Ishikawa (cell line): ENCODE results near the gene PDK1.

Source experiments
- CEBPB ChIP-seq: IDR thresholded peaks from 2 replicates; pipeline ENCODE4 v1.6.1; 2012
- CREB1 ChIP-seq: IDR thresholded peaks from 2 replicates; pipeline ENCODE4 v1.6.1; 2012; ENCODE audit warnings: low read depth
- EGR1 ChIP-seq: IDR thresholded peaks from 2 replicates; pipeline ENCODE4 v1.6.1; 2012
- EP300 ChIP-seq: IDR thresholded peaks from 2 replicates; pipeline ENCODE4 v1.6.1; 2012; ENCODE audit warnings: borderline replicate concordance
- FOXM1 ChIP-seq: IDR thresholded peaks from 2 replicates; pipeline ENCODE4 v1.6.1; 2012; ENCODE audit warnings: low read depth, borderline replicate concordance
- MAX ChIP-seq: IDR thresholded peaks from 2 replicates; pipeline ENCODE4 v1.6.1; 2012
- NFIC ChIP-seq: IDR thresholded peaks from 2 replicates; pipeline ENCODE4 v1.6.1; 2012
- RAD21 ChIP-seq: IDR thresholded peaks from 2 replicates; pipeline ENCODE4 v1.6.1; 2012; ENCODE audit warnings: low read depth
- REST ChIP-seq: IDR thresholded peaks from 2 replicates; pipeline ENCODE4 v1.6.1; 2012; ENCODE audit warnings: low read depth, mild to moderate bottlenecking
- TAF1 ChIP-seq: IDR thresholded peaks from 2 replicates; pipeline ENCODE4 v1.6.1; 2012; ENCODE audit warnings: low read depth, mild to moderate bottlenecking
- TCF12 ChIP-seq: IDR thresholded peaks from 2 replicates; pipeline ENCODE4 v1.6.1; 2012; ENCODE audit warnings: low read depth
- TEAD4 ChIP-seq: IDR thresholded peaks from 2 replicates; pipeline ENCODE4 v1.6.1; 2012
- USF1 ChIP-seq: IDR thresholded peaks from 2 replicates; pipeline ENCODE4 v1.6.1; 2012
- YY1 ChIP-seq: IDR thresholded peaks from 2 replicates; pipeline ENCODE4 v1.6.1; 2012; ENCODE audit warnings: low read depth
- ZBTB7A ChIP-seq: IDR thresholded peaks from 2 replicates; pipeline ENCODE4 v1.6.1; 2012; ENCODE audit warnings: low read depth

The PDK1 gene

GRCh38 chr2:172562298-172562697, 6.4 kb downstream of the PDK1 start:
- no peak for TF ChIP-seq FOXM1
- no peak for TF ChIP-seq ZBTB7A
- no peak for TF ChIP-seq CREB1

GRCh38 chr2:172564376-172564775, 8.5 kb downstream of the PDK1 start:
- no peak for TF ChIP-seq RAD21
- no peak for TF ChIP-seq CREB1
- no peak for TF ChIP-seq EGR1
- TF ChIP-seq NFIC: no peak
- no peak for TF ChIP-seq ZBTB7A
- TF ChIP-seq MAX: no peak
- TF ChIP-seq TEAD4: no peak
- TF ChIP-seq YY1: no peak
- no peak for TF ChIP-seq CEBPB
- no peak for TF ChIP-seq TCF12
- no peak for TF ChIP-seq USF1
- no peak for TF ChIP-seq EP300
- no peak for TF ChIP-seq FOXM1

GRCh38 chr2:172571245-172571644, 15.4 kb downstream of the PDK1 start:
- TF ChIP-seq CEBPB (no peak), MAX (no peak), REST (no peak), EP300 (no peak), TAF1 (no peak), USF1 (no peak), TCF12 (no peak), NFIC (no peak), EGR1 (no peak), FOXM1 (no peak)

GRCh38 chr2:172572981-172573380, 17.1 kb downstream of the PDK1 start:
- TF ChIP-seq TCF12 (no peak), CEBPB (no peak)

- no peak for TF ChIP-seq ZBTB7A
- TF ChIP-seq TAF1: no peak
- TF ChIP-seq RAD21: no peak
- TF ChIP-seq USF1: no peak
- no peak for TF ChIP-seq EGR1
- no peak for TF ChIP-seq TEAD4
- no peak for TF ChIP-seq FOXM1
- no peak for TF ChIP-seq EP300
- no peak for TF ChIP-seq CEBPB
- TF ChIP-seq NFIC: no peak
- no peak for TF ChIP-seq CREB1
- TF ChIP-seq TCF12: no peak
- no peak for TF ChIP-seq YY1
- TF ChIP-seq REST: no peak
- no peak for TF ChIP-seq MAX
These were observed 19.1 kb downstream of the PDK1 start for GRCh38 chr2:172574965-172575364.

- TF ChIP-seq YY1: no peak
- TF ChIP-seq TAF1: no peak
- TF ChIP-seq RAD21: no peak
- no peak for TF ChIP-seq CREB1
- no peak for TF ChIP-seq ZBTB7A
- no peak for TF ChIP-seq REST
- no peak for TF ChIP-seq MAX
- no peak for TF ChIP-seq TEAD4
- TF ChIP-seq NFIC: no peak
- no peak for TF ChIP-seq CEBPB
- no peak for TF ChIP-seq FOXM1
- TF ChIP-seq EP300: no peak
- TF ChIP-seq EGR1: no peak
- no peak for TF ChIP-seq USF1
These were observed 22.2 kb downstream of the PDK1 start for GRCh38 chr2:172578054-172578453.
